ENCODE data around the gene TMEM17.

The TMEM17 gene

DNA sequence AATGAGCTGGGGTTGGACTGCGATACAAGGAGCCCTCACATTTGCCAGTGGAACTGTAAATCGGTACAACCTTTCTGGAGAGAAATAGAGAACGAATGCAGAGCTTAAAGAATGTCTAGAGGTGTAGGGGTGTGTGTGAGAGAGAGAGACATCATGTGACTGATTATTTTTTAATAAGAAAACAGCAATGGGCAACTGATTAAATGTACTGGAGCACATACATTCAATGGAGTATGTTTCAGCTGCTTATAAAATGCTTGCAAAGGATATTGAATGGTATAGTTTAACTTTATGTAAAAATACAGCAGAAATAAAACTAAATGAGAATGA, 391 bp upstream of the TMEM17 start:
- DNase-seq: no peak

DNA sequence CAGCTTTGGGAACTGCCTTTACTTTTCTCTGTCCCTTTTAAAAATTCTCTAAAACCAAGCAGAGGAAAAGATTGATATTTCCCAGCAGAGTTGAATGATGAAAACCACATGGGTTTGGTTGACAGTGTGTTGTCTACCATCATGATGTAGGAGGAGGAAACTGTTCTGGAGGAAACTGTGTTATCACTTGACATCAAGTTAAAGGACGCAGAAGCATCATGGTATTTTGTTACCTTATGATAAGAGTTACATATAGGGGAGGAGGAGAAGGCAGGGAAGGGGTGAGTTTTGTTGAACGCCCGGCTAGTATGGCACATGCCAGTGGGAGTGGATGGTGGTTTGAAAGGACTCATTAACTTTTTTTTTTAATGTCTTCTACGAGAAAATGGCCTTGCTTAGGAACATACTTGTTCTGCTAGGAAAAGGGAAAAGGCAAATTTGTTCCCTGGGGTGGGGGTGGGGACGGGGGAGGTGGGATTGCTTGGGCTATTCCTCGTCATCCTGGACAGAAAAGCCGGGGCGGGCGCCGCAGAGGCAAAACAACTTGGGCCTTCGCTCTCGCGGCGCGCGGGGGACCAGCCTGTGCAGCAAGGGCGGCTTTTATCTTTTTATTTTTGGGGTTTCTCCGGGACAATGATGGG, 766 bp downstream of the TMEM17 start:
- no peak for DNase-seq

DNA sequence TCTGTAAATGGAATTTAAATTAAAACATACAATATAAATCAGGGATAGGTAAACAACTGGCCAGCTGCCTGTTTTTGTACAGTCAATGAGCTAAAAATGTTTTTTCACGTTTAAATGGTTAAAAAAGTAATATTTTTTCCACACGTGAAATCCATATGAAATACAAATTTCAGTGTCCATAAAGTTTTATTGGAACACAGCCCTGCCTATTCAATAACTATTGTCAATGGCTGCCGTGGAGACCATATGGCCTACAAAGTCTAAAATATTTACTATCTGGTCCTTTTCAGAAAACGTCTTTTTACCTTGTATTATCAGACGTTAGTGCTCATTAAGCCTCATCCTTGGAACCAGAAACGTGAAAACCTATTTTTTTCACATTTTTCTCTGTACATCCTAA, 1.3 kb downstream of the TMEM17 start:
- no peak for DNase-seq

DNA sequence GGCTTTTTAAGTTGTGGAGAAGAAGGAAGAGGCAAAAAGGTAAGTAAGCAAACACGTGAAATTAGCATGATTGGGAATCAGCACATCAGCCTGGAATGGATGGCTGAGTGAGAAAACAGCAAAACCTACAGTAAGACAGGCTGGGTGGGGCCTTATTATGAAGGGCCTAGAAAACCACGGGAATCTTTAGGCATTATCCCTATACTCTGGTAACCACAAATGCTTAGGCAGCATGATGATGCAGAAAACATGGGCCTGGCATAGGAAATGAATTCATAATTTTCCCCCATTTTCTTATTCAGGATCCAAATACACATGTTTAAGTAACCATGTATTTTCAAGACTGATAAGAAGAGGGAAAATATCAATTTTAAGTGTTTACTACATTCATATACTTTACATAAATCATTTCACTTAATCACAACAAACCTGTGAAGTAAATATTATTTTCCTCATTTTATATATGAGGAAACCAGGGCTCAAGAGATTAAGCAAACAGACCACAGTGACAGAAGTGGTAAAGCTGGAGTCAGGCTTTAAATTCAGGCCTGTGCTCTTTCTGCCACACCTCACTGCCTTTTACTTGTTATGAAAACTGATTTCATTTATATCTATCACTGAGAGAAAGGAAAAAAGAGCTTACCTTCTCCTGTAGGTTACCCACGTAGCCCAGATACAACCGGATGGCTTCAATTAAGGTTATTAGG, 4.0 kb downstream of the TMEM17 start:
- DNase-seq: no peak

DNA sequence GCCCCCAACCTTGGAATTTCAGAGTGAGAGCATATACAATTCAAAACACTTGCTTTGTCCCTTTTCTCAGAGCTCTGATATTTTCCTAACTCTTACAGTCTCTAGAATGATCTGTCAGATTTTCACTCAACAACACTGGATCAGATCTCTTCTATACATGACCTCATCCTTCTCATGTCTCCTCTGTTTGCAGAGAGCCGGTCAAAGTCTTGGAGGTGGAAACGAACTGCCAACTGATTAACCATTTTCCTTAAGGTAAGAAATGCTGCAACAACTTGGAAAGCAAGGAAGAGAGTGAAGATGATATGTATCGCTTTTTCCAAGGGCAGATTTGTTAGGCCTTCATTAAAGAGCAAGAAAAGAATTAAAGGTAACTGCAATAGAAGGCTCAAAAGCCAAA, 4.9 kb downstream of the TMEM17 start:
- DNase-seq: no peak

DNA sequence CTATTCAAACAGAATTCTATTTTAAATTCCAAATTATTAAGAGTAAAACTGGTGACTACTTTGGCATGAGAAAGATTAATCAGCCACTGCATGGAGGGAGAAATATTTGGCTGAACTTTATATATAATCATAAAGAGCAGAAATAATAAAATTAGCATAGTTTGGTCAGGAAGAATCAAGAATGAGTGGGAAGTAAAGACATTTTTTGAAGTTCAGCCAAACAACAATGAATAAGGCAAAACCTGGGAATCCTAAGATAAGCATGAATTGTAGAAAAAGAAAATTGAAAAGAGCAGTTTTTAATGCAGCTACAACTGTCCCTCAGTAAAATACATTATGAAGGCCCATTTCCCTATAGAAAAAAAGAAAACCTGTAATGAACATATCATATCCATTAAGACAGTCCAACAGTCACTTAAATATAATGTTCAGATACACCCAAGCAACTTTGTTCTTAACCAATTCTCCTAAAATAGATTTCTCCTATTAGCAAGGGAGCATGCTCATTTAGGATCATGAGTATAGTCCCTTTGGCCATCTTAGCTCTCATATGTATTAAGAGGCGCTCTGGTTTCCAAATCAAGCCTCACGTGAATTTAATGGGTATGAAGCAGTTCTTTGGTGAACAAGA, 6.5 kb downstream of the TMEM17 start:
- no peak for DNase-seq

DNA sequence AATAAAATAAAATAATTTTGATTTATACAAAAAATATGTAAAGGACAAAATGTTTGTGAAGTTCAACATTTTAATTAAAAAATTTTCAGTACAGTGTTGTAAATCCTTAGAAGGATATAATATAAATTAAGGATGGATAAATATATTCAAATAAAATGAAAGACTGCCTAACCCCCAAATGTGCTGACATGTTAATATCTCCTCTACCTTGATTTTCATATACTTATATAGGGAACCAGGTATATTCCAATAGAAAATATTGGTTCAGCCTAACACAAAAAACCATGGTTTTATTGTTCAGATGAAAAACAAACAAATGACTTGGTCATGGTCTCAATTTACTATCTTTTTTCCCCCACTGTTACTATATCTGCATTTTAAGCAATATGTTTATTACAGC, 7.3 kb downstream of the TMEM17 start:
- no peak for DNase-seq

DNA sequence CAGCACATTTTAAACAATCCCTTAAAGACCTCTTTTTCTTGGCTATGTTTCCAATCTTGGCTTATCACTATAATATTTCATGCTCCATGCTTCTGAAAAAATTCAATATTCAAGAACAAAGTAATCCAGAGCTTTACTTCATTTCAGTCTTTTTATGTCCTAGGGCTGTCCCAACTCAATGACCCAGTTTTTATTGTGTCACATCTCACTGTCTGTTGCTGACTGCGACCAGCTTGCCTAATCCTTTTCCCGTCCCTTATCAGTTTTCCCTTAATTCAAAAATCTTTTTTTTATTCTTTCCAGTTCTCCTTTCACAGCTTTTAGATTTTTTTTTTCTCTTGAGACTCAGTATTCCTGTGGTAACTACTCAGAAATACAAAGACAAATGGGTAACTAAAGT, 10.2 kb downstream of the TMEM17 start:
- DNase-seq: no peak

DNA sequence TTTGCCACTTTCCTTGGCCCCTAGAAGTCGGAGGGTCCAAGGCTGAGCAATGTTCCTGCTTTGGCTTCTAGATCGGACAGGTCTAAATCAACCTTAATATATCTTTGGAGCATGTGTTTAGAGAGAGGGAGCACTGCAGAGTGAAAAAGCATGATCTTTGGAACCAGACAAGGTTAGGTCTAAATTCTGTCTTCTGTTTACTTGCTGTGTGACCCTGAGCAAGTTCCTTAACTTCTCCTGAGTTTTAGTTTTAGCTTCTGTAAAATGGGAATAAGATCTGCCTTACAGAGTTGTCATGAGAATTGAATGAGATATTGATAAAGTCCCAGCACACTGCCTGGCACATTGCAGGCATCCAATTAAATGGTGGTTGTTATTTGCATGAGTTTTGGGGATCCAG, 13.9 kb downstream of the TMEM17 start:
- DNase-seq: no peak

DNA sequence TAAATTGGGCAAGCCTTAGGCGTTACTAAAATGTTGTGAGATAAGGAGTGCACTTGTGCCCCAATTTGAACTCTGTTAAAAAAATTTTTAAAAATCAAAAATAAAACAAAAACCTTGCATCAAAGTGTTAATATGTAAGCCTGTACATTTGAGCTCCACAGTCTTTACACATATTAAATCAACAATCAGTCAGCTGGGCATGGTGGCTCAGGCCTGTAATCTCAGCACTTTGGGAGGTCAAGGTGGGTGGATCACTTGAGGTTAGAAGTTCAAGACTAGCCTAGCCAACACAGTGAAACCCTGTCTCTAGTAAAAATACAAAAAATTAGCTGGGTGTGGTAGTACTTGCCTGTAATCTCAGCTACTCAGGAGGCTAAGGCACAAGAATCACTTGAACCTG, 16.3 kb downstream of the TMEM17 start:
- DNase-seq: no peak

DNA sequence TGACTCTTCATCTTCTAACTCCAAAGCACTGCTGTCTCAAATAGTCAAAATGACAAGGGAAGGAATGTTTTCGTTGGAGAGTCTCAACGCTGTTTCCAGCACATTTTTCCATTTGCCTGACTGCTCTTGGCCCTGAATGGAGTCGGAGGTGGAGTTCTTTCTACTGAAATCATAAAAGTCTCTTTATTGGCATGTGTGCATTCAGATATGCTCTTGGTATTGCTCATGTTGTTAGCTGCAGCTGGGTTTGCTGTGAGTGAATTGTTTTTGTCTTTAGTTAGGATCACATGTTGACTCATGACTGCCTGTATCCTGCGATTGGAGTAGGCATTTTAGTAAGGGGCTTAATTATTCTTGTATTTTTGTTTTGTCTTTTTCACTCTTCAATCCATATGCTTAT, 16.8 kb downstream of the TMEM17 start:
- DNase-seq: no peak

DNA sequence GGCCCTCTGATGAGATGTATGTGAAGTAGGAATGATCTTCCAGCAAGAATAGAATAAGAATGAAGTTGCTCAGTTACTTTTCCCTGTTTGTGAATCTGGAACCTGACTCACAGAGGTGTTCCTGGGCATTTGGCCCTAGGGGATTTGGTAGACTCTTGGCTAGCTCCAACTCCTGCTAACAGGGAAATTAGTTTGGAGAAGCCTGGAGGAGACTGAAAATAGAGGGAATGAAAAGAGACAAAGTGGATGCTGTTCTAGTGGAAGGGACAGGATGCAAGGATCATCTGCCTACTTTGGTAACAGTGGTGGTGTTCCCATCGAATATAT, 19.6 kb downstream of the TMEM17 start:
- no peak for DNase-seq

DNA sequence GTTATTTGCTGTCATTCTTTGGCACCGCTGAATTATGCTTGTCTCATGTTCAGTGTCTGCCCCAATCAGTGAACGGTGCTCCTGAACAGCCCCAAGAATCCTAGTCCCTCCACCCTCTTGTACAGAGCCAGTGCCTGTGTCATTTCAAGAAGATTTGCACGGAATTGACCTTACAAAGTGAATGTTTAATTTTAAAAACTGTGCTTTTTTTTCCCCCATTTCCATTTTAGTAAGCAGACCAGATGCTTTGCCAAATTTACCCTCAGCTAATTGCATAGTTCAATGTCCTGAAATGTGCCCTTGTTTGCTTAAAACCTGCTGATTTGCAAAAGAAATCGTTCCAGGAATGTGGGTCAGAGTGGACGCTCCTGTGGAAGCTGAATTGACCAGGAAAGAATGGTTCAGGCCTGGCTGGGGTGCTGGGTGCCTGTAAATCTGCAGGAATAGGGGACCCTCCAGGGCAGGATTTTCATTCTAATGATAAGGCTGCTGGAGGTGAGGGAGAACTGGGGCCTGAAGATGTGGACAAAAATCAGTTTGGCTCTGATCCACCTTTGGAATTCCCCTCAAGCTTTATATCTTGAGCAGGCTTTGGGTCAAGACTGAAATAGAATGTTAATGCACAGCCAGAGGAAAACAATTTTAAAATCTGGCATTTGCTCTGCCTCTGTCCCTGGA, 20.1 kb downstream of the TMEM17 start:
- no peak for DNase-seq

DNA sequence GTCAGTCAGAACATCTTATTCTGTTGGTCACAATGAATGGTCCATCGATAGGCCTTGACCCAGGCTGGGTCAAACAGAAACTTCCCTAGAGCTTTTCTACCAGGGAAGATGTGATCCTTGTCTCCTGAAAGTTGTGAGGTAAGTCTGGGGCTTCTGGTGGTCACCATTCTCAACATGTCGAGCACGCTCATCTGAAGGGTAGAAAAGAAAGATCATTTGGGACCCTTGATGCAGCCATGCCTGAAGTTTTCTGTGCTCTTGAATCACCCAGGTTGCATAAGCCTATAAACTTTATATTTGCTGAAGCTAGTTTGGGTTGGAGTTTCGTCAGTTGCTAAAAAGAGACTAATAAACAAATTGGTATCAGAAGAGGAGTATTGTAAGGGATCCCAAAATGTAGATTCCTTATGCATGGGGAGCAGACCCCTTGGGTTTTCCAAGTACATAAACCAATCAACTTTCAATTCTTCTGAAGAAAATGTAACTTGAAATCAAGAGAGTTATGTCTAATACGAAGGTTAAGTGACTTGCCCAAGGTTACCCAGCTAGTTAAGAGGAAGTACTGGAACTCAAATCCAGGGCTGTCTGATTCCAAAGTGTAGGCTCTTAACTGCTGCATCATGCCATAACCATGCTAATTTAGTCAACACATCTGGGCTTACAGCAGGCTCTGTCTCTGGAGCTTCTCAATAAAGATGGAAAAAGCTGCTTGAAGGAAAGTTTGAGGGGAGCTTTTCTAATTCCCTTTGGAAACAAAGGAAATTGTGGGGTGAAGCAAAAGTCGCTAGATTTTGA, 23.2 kb downstream of the TMEM17 start:
- DNase-seq: no peak

DNA sequence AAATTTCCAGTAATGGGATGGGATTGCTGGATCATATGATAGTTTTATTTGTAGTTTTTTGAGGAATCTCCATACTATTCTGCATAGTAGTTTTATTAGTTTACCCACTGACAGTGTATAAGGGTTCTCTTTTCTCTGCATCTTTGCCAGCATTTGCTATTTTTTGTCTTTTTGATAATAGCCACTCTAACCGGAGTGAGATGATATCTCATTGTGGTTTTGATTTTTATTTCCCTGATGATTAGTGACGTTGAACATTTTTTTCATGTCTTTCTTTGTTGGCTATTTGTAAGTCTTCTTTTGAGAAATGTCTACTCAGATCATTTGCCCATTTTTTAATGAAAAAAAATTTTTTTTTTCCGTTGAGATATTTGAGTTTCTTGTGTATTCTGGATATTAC, 26.1 kb downstream of the TMEM17 start:
- DNase-seq: no peak

DNA sequence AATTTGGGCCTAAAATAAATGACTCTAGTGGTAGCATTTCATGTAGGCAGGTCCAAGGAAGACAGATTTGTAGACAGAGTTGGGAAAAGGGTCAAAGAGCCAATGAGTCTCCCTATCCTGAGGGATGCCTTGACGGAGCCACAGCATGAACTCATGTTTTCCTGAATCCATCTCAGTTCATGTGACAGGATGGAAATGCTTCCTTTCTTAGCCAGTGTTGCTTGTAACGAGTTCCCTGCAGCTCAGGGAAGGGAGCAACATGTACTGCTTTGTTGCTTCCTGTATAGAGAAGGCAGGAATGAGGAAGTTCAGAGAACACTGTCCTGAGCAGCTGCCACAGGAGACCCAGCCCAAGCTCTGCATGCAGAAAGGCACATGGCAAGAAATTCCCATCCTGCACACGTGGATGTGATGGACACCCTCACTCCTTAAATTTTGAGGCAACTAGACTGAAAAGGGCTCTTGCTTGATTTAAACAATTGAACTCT, 27.9 kb downstream of the TMEM17 start:
- DNase-seq: no peak

DNA sequence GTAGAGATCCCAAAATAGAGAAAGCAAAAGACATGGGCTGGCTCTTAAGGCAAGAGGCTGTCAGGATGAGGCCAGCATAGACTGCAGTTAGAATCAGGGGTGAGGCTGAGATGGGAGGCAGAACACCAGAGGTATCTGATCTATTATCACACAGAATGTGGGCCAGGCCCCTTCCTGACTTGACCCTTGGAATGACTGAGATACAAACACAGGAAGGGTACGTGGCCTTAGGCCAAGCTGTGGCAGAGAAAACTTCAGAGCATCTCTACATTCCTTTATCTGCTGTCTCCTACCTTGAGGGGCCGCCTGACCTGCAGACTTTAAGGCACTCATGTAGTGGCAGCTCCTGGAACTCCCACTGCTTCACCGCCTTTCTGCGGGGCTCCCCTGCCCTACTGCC, 28.4 kb downstream of the TMEM17 start:
- DNase-seq: no peak

DNA sequence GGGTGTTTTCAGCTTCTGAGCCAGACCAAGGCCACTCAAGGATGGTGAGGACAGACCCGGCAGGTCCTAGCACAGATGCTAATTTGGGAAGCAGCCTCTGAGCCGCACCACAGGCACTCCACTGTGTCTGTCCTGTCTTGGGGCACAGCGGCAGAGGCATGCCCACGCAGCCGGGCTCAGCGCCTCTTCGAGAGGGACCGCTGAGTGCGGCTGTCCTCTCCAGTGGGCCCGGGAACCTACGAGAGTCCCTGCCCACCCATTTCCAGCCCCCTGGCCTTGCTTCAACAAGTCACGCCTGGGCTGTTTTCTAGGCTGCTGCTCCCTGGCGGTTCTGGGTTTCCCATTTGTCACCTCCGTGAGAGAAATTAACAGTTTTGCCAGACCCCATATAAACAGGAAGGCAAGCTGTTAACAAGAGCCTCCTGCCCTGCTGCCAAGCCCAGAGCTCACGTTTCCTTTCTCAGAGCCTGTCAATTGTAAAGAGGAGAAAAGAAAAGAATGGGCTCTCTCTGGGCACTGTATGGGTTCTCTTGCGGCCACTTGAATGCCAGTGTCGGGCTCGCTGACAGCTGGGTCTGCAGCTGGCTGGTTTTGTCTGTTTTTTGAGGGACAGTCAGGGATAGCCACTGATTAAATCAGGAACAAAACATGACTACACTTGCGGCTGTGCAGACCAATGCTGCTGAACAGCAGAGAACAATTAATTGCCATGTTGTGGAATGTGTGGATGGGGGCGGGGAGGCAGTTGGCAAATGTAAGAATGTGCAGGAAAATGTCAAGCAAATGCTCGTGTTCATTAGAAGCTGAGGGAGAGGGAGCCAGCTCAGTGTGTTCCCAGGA, 30.6 kb downstream of the TMEM17 start:
- DNase-seq: no peak

DNA sequence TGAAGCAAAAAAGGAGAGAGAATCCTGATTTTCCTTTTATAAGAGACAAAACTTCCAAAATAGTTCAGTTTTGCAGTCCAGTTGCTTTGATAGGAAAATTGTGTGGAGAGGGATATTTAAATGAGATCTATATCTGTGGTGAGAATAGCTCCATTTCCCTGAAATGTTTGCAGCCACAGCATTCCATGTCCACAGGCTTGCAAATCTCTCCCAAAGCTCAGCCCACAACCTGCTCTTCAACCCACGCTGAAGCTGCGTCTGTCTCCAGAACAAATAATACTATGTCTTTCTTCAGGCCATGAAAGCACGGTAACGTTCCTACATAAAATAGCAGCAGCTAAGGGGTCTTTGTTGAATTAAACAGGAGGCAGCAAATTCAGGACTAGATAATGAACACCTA, 31.8 kb downstream of the TMEM17 start:
- no peak for DNase-seq

DNA sequence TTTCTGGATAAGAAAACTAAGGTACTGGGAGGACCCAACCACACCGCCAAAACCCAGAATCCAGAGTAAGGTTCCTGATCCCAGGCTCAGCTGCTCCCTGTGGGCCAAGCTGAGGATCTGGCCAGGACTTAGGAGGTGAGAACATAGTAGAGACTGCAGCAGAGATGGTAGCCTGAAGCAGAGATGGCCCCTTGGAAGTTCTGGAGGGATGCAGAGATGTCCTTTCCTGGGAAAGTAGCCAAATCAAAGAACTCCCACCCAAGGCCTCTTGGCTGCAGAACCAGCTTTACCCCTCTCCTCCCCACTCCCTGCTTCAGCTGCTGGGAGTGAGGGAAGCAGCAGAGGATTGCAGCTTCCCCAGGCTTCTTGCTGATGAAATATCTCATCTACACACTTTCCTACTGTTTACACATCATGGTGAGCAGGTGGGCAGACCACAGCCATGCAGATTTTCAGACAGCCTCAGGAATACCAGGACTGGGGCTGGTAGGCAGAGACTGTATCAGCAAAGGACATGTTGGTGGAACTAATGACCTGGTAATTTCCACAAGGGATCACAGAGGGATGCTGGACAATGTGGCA, 32.7 kb downstream of the TMEM17 start:
- DNase-seq: no peak

DNA sequence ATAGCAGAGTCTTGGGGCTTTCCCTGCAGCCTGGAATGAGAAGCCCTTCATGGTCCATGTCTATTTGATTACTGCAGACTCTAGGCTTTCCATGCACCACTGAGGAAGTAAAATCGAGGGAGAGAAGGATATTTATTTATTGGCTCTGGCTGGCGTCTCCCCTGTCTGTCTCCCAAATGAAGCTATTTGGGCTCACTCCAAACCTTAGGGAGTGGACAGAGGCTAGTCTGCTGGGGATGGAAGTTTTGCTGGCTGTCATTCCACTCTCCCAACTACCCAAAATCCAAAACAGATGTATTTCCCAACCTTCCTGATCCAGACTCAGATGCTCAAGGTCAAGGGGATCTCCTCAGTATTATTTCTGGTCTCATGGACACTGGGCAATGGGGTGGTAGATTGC, 33.7 kb downstream of the TMEM17 start:
- DNase-seq: no peak

DNA sequence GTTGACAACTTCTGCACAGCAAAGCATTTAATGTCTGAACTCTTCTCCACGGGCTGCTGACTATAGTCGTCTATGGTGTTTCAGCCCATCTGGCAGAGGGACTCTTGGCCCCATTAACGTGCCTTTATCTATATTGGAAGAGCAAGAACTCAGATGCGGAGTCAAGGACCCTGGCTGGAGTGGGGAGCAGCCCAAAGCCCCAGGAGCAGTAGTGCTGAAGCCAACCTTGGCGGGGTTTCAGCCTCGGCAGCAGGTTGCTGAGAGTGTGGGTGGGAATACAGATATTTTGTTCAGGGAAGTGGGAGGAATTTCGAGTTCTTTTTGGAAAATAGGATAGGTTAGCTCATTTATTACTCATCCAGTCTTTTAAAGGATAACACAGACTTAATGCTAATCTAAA, 34.2 kb downstream of the TMEM17 start:
- no peak for DNase-seq

Data from activated naive CD4-positive, alpha-beta T cell (primary cell).